Immature natural killer cell (primary cell): ENCODE measurements around the gene TMEM164. TPM values are rescaled to one million over a fixed set of nuclear protein-coding genes. Genes with fewer than 3 reads are reported as not detected.

Experiments
- DNase-seq, 3 donors: peaks; one replicate each; pipeline ENCODE4 v3.0.0; 2022; ENCODE audit warnings: mixed read lengths in 1 of 3
- H3K27ac Mint-ChIP-seq, 6 donors: one replicate each; pipeline ENCODE4 v1.8.0; 2020; ENCODE audit warnings: mixed read lengths in 6 of 6, mild to moderate bottlenecking in 5 of 6, inconsistent platforms in 4 of 6, moderate library complexity in 3 of 6
- H3K27me3 Mint-ChIP-seq, 3 donors: one replicate each; pipeline ENCODE4 v1.8.0; 2020 to 2021; ENCODE audit warnings: low read depth in 3 of 3, mild to moderate bottlenecking in 3 of 3, mixed read lengths in 3 of 3, moderate library complexity in 3 of 3, inconsistent platforms in 1 of 3
- H3K36me3 Mint-ChIP-seq, 3 donors: one replicate each; pipeline ENCODE4 v1.8.0; 2020; ENCODE audit warnings: mixed read lengths in 3 of 3, inconsistent platforms in 2 of 3, mild to moderate bottlenecking in 2 of 3
- H3K4me1 Mint-ChIP-seq, 2 donors: one replicate each; pipeline ENCODE4 v1.8.0; 2020; ENCODE audit warnings: inconsistent platforms in 2 of 2, mild to moderate bottlenecking in 2 of 2, mixed read lengths in 2 of 2, moderate library complexity in 1 of 2
- H3K4me3 Mint-ChIP-seq, 5 donors: one replicate each; pipeline ENCODE4 v1.8.0; 2020; ENCODE audit warnings: mild to moderate bottlenecking in 5 of 5, mixed read lengths in 5 of 5, inconsistent platforms in 3 of 5, moderate library complexity in 3 of 5
- H3K9me3 Mint-ChIP-seq, 6 donors: one replicate each; pipeline ENCODE4 v1.8.0; 2020; ENCODE audit warnings: mild to moderate bottlenecking in 6 of 6, mixed read lengths in 6 of 6, inconsistent platforms in 4 of 6, moderate library complexity in 3 of 6
- polyA plus RNA-seq, 3 donors: library from polyadenylated mRNA; unstranded; fragments of 300-500 nt; fragmentation: Illumina TruSeq; gene quantifications; one replicate each; pipeline ENCODE4 v1.2.3, GENCODE V29; 2021

TMEM164 gene
- polyA plus RNA-seq, 3 donors from 2014 or later, result 2.0 to 3.9 (median 2.3) TPM

GRCh38 chrX:110037178-110037577 lies 34.3 kb downstream of the TMEM164 start:
- H3K4me1 Mint-ChIP-seq, result peaks cover 6 to 13% of the 10 kb centered on the region in 2 donors
- H3K27me3 Mint-ChIP-seq, result peaks cover 0 to 2% (median 1%) of the 10 kb centered on the region in 3 donors
- H3K36me3 Mint-ChIP-seq, result peaks cover 0 to 4% (median 0%) of the 10 kb centered on the region in 3 donors
- no peak overlapping the region for H3K27ac Mint-ChIP-seq
- H3K9me3 Mint-ChIP-seq, result peaks cover 0 to 2% (median 0%) of the 10 kb centered on the region in 6 donors
- H3K4me3 Mint-ChIP-seq, result no peak overlapping the region
- no peak for DNase-seq

- peaks cover 22 to 30% of the 10 kb centered on the region in 2 donors for H3K4me1 Mint-ChIP-seq
These were observed 36.0 kb downstream of the TMEM164 start for GRCh38 chrX:110038900-110039299.

GRCh38 chrX:110041980-110042379 lies 39.1 kb downstream of the TMEM164 start:
- DNase-seq, result no peak
- Mint-ChIP-seq H3K4me3 (peak overlapping the region in 1 of 5 donors; percentile 20), H3K27me3 (peaks cover 1 to 4% (median 2%) of the 10 kb centered on the region in 3 donors), H3K9me3 (peaks cover 0 to under 1% (median 0%) of the 10 kb centered on the region in 6 donors), H3K4me1 (peaks cover 23 to 32% of the 10 kb centered on the region in 2 donors), H3K27ac (peak overlapping the region in 1 of 6 donors; percentile 23), H3K36me3 (peaks cover 0 to 4% (median 0%) of the 10 kb centered on the region in 3 donors)

More at GRCh38 chrX:110038900-110039299, 36.0 kb downstream of the TMEM164 start:
- no peak overlapping the region for H3K27ac Mint-ChIP-seq
- H3K27me3 Mint-ChIP-seq, result peaks cover 0 to 2% (median 1%) of the 10 kb centered on the region in 3 donors
- peaks cover 0 to 4% (median 0%) of the 10 kb centered on the region in 3 donors for H3K36me3 Mint-ChIP-seq
- H3K9me3 Mint-ChIP-seq, result peaks cover 0 to 2% (median 0%) of the 10 kb centered on the region in 6 donors
- no peak for DNase-seq
- no peak overlapping the region for H3K4me3 Mint-ChIP-seq

- Mint-ChIP-seq H3K36me3 (peaks cover 0 to 4% (median 0%) of the 10 kb centered on the region in 3 donors), H3K4me1 (peaks cover 23 to 32% of the 10 kb centered on the region in 2 donors), H3K4me3 (peak overlapping the region in 3 of 5 donors; percentile 4 to 35 (median 16)), H3K27ac (no peak overlapping the region), H3K9me3 (no peaks in the 10 kb centered on the region), H3K27me3 (peaks cover 0 to 4% (median 2%) of the 10 kb centered on the region in 3 donors)
- no peak for DNase-seq
These were observed 39.6 kb downstream of the TMEM164 start for GRCh38 chrX:110042496-110042895.

- peak overlapping the region in 4 of 5 donors; percentile 8 to 37 (median 25) for H3K4me3 Mint-ChIP-seq
- H3K27ac Mint-ChIP-seq, result no peak overlapping the region
- peaks cover 0 to 6% (median 0%) of the 10 kb centered on the region in 3 donors for H3K27me3 Mint-ChIP-seq
- H3K36me3 Mint-ChIP-seq, result peaks cover 0 to under 1% (median 0%) of the 10 kb centered on the region in 3 donors
- no peak for DNase-seq
- no peaks in the 10 kb centered on the region for H3K9me3 Mint-ChIP-seq
- H3K4me1 Mint-ChIP-seq, result peaks cover 23 to 32% of the 10 kb centered on the region in 2 donors
These were observed 40.6 kb downstream of the TMEM164 start for GRCh38 chrX:110043506-110043905.

- no peak for DNase-seq
- H3K27me3 Mint-ChIP-seq, result peaks cover 0 to 6% (median 0%) of the 10 kb centered on the region in 3 donors
- H3K4me1 Mint-ChIP-seq, result peaks cover 23 to 32% of the 10 kb centered on the region in 2 donors
- no peak overlapping the region for H3K4me3 Mint-ChIP-seq
- H3K36me3 Mint-ChIP-seq, result no peaks in the 10 kb centered on the region
- no peaks in the 10 kb centered on the region for H3K9me3 Mint-ChIP-seq
- no peak overlapping the region for H3K27ac Mint-ChIP-seq
These were observed 41.7 kb downstream of the TMEM164 start for GRCh38 chrX:110044346-110045249.

GRCh38 chrX:110045421-110045820 lies 42.5 kb downstream of the TMEM164 start:
- Mint-ChIP-seq H3K4me1 (peaks cover 23 to 32% of the 10 kb centered on the region in 2 donors), H3K36me3 (no peaks in the 10 kb centered on the region), H3K4me3 (no peak overlapping the region), H3K27me3 (peaks cover 0 to 6% (median 0%) of the 10 kb centered on the region in 3 donors), H3K27ac (no peak overlapping the region), H3K9me3 (no peaks in the 10 kb centered on the region)
- no peak for DNase-seq

- H3K4me3 Mint-ChIP-seq, result no peak overlapping the region
- DNase-seq, result no peak
- no peaks in the 10 kb centered on the region for H3K9me3 Mint-ChIP-seq
- H3K27ac Mint-ChIP-seq, result no peak overlapping the region
- peaks cover 21 to 31% of the 10 kb centered on the region in 2 donors for H3K4me1 Mint-ChIP-seq
- H3K27me3 Mint-ChIP-seq, result peaks cover 0 to 6% (median 0%) of the 10 kb centered on the region in 3 donors
- no peaks in the 10 kb centered on the region for H3K36me3 Mint-ChIP-seq
These were observed 43.1 kb downstream of the TMEM164 start for GRCh38 chrX:110046001-110046400.

GRCh38 chrX:110046971-110047370 lies 44.1 kb downstream of the TMEM164 start:
- H3K36me3 Mint-ChIP-seq, result no peaks in the 10 kb centered on the region
- DNase-seq, result no peak
- H3K9me3 Mint-ChIP-seq, result no peaks in the 10 kb centered on the region
- peaks cover 19 to 21% of the 10 kb centered on the region in 2 donors for H3K4me1 Mint-ChIP-seq
- H3K27ac Mint-ChIP-seq, result no peak overlapping the region
- no peak overlapping the region for H3K4me3 Mint-ChIP-seq
- H3K27me3 Mint-ChIP-seq, result peaks cover 0 to 6% (median 0%) of the 10 kb centered on the region in 3 donors

GRCh38 chrX:110049096-110049495 lies 46.2 kb downstream of the TMEM164 start:
- H3K27me3 Mint-ChIP-seq, result peaks cover 0 to 9% (median 0%) of the 10 kb centered on the region in 3 donors
- no peaks in the 10 kb centered on the region for H3K4me1 Mint-ChIP-seq
- no peak overlapping the region for H3K4me3 Mint-ChIP-seq
- peaks cover under 1 to 1% (median 1%) of the 10 kb centered on the region in 3 donors for H3K36me3 Mint-ChIP-seq
- no peaks in the 10 kb centered on the region for H3K9me3 Mint-ChIP-seq
- DNase-seq, result no peak
- no peak overlapping the region for H3K27ac Mint-ChIP-seq

- Mint-ChIP-seq H3K4me1 (no peaks in the 10 kb centered on the region), H3K4me3 (no peak overlapping the region), H3K9me3 (no peaks in the 10 kb centered on the region), H3K36me3 (peaks cover 3 to 6% (median 4%) of the 10 kb centered on the region in 3 donors), H3K27ac (no peak overlapping the region), H3K27me3 (peaks cover 0 to 8% (median 0%) of the 10 kb centered on the region in 3 donors)
- no peak for DNase-seq
These were observed 47.5 kb downstream of the TMEM164 start for GRCh38 chrX:110050386-110050785.

- H3K4me1 Mint-ChIP-seq, result no peaks in the 10 kb centered on the region
- no peaks in the 10 kb centered on the region for H3K9me3 Mint-ChIP-seq
- no peak overlapping the region for H3K27ac Mint-ChIP-seq
- DNase-seq, result no peak
- H3K36me3 Mint-ChIP-seq, result peaks cover 3 to 11% (median 4%) of the 10 kb centered on the region in 3 donors
- peaks cover 0 to 8% (median 0%) of the 10 kb centered on the region in 3 donors for H3K27me3 Mint-ChIP-seq
- H3K4me3 Mint-ChIP-seq, result no peak overlapping the region
These were observed 48.0 kb downstream of the TMEM164 start for GRCh38 chrX:110050901-110051300.

- DNase-seq, result no peak
- no peak overlapping the region for H3K27ac Mint-ChIP-seq
- H3K27me3 Mint-ChIP-seq, result peaks cover 0 to 8% (median 0%) of the 10 kb centered on the region in 3 donors
- H3K4me1 Mint-ChIP-seq, result no peaks in the 10 kb centered on the region
- no peaks in the 10 kb centered on the region for H3K9me3 Mint-ChIP-seq
- H3K4me3 Mint-ChIP-seq, result no peak overlapping the region
- peaks cover 3 to 11% (median 4%) of the 10 kb centered on the region in 3 donors for H3K36me3 Mint-ChIP-seq
These were observed 48.6 kb downstream of the TMEM164 start for GRCh38 chrX:110051559-110051958.

GRCh38 chrX:110052303-110052702 lies 49.4 kb downstream of the TMEM164 start:
- H3K4me3 Mint-ChIP-seq, result no peak overlapping the region
- H3K27me3 Mint-ChIP-seq, result peaks cover 0 to 8% (median 0%) of the 10 kb centered on the region in 3 donors
- peaks cover 3 to 11% (median 4%) of the 10 kb centered on the region in 3 donors for H3K36me3 Mint-ChIP-seq
- H3K9me3 Mint-ChIP-seq, result no peaks in the 10 kb centered on the region
- no peaks in the 10 kb centered on the region for H3K4me1 Mint-ChIP-seq
- no peak overlapping the region for H3K27ac Mint-ChIP-seq
- DNase-seq, result no peak
